ENCODE measurements around the gene TAGAP.

TAGAP gene

GRCh38 chr6:159044899-159045727, at the start of gene TAGAP:
TSS of gene TAGAP (minus strand) at chr6:159044991. CDS start at chr6:159044146, 845 bp downstream.
- Histone ChIP-seq H3K9me2 (ENCODE audit: low read depth, low read length) (no peaks in the 10 kb centered on the region), H3K27ac (ENCODE audit: low read depth, low read length, poor library complexity, severe bottlenecking) (peak within 1 kb of the TSS; percentile 89), H3K4me2 (ENCODE audit: low read length) (peak within 1 kb of the TSS; percentile 97), H3K79me2 (ENCODE audit: insufficient read depth, low read length) (peaks cover 26% of the 10 kb centered on the region), H3F3A (ENCODE audit: insufficient read depth, low read length) (peaks cover 2% of the 10 kb centered on the region; the same call in 1 of the 2 replicates), H3K9me3 (ENCODE audit: low read length) (no peaks in the 10 kb centered on the region), H3K9ac (ENCODE audit: low read length) (peak within 1 kb of the TSS; percentile 92), H4K20me1 (ENCODE audit: insufficient read depth, low read length) (no peaks in the 10 kb centered on the region), H2AFZ (ENCODE audit: low read length) (no peak within 1 kb of the TSS), H3K4me1 (ENCODE audit: insufficient read depth, low read length, severe bottlenecking) (peaks cover 62% of the 10 kb centered on the region), H3K27me3 (ENCODE audit: insufficient read depth, low read length) (no peaks in the 10 kb centered on the region), H3K4me3 (ENCODE audit: low read depth, low read length, poor library complexity, severe bottlenecking) (peak within 1 kb of the TSS; percentile 84), H3K36me3 (ENCODE audit: insufficient read depth, low read length) (peaks cover 45% of the 10 kb centered on the region)
- TF ChIP-seq EZH2 (IDR thresholded peaks at IDR 0.05; ENCODE audit: borderline replicate concordance, low read length): no peak
- TF ChIP-seq, protein P1, sequence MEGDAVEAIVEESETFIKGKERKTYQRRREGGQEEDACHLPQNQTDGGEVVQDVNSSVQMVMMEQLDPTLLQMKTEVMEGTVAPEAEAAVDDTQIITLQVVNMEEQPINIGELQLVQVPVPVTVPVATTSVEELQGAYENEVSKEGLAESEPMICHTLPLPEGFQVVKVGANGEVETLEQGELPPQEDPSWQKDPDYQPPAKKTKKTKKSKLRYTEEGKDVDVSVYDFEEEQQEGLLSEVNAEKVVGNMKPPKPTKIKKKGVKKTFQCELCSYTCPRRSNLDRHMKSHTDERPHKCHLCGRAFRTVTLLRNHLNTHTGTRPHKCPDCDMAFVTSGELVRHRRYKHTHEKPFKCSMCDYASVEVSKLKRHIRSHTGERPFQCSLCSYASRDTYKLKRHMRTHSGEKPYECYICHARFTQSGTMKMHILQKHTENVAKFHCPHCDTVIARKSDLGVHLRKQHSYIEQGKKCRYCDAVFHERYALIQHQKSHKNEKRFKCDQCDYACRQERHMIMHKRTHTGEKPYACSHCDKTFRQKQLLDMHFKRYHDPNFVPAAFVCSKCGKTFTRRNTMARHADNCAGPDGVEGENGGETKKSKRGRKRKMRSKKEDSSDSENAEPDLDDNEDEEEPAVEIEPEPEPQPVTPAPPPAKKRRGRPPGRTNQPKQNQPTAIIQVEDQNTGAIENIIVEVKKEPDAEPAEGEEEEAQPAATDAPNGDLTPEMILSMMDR (IDR thresholded peaks at IDR 0.05; ENCODE audit: low read length): no peak

GRCh38 chr6:159093609-159094443, 49.0 kb upstream of the TAGAP start:
- peak overlapping the region; percentile 99 for H3K27ac ChIP-seq (ENCODE audit: low read depth, low read length, poor library complexity, severe bottlenecking)

GRCh38 chr6:159092631-159093030, 47.8 kb upstream of the TAGAP start:
- TF ChIP-seq EZH2 (IDR thresholded peaks at IDR 0.05; ENCODE audit: borderline replicate concordance, low read length): no peak
- TF ChIP-seq, protein P1 (IDR thresholded peaks at IDR 0.05; ENCODE audit: low read length): no peak
- H3K4me1 ChIP-seq (ENCODE audit: insufficient read depth, low read length, severe bottlenecking): peaks cover 45% of the 10 kb centered on the region
- no peaks in the 10 kb centered on the region for H3K36me3 ChIP-seq (ENCODE audit: insufficient read depth, low read length)
- H3K27ac ChIP-seq (ENCODE audit: low read depth, low read length, poor library complexity, severe bottlenecking): no peak overlapping the region
- H3K4me2 ChIP-seq (ENCODE audit: low read length): no peak overlapping the region
- no peaks in the 10 kb centered on the region for H3K9me3 ChIP-seq (ENCODE audit: low read length)
- H3K4me3 ChIP-seq (ENCODE audit: low read depth, low read length, poor library complexity, severe bottlenecking): no peak overlapping the region
- H2AFZ ChIP-seq (ENCODE audit: low read length): no peak overlapping the region
- no peaks in the 10 kb centered on the region for H3K27me3 ChIP-seq (ENCODE audit: insufficient read depth, low read length)
- no peak overlapping the region for H3K9ac ChIP-seq (ENCODE audit: low read length)
- no peaks in the 10 kb centered on the region for H3K9me2 ChIP-seq (ENCODE audit: low read depth, low read length)
- no peaks in the 10 kb centered on the region for H4K20me1 ChIP-seq (ENCODE audit: insufficient read depth, low read length)
- no peaks in the 10 kb centered on the region for H3F3A ChIP-seq (ENCODE audit: insufficient read depth, low read length)
- H3K79me2 ChIP-seq (ENCODE audit: insufficient read depth, low read length): no peaks in the 10 kb centered on the region

More at GRCh38 chr6:159093609-159094443, 49.0 kb upstream of the TAGAP start:
- TF ChIP-seq, protein P1 (IDR thresholded peaks at IDR 0.05; ENCODE audit: low read length): no peak
- no peak for TF ChIP-seq EZH2 (IDR thresholded peaks at IDR 0.05; ENCODE audit: borderline replicate concordance, low read length)
- peak overlapping the region; percentile 38 for H3K4me3 ChIP-seq (ENCODE audit: low read depth, low read length, poor library complexity, severe bottlenecking)
- H3K9ac ChIP-seq (ENCODE audit: low read length): peak overlapping the region; percentile 59
- H3K9me2 ChIP-seq (ENCODE audit: low read depth, low read length): no peaks in the 10 kb centered on the region
- no peaks in the 10 kb centered on the region for H4K20me1 ChIP-seq (ENCODE audit: insufficient read depth, low read length)
- no peaks in the 10 kb centered on the region for H3K36me3 ChIP-seq (ENCODE audit: insufficient read depth, low read length)
- H2AFZ ChIP-seq (ENCODE audit: low read length): no peak overlapping the region
- no peaks in the 10 kb centered on the region for H3K9me3 ChIP-seq (ENCODE audit: low read length)
- peaks cover 56% of the 10 kb centered on the region for H3K4me1 ChIP-seq (ENCODE audit: insufficient read depth, low read length, severe bottlenecking)
- H3K4me2 ChIP-seq (ENCODE audit: low read length): peak overlapping the region; percentile 61
- no peaks in the 10 kb centered on the region for H3F3A ChIP-seq (ENCODE audit: insufficient read depth, low read length)
- no peaks in the 10 kb centered on the region for H3K27me3 ChIP-seq (ENCODE audit: insufficient read depth, low read length)
- H3K79me2 ChIP-seq (ENCODE audit: insufficient read depth, low read length): no peaks in the 10 kb centered on the region

Data from OCI-LY1 (cell line).